Measurements from ENCODE around the gene TRPC1.

TRPC1 gene

GRCh38 chr3:142768338-142768737 lies 44.5 kb downstream of the TRPC1 start:
- Histone ChIP-seq H3K4me2 (ENCODE audit: insufficient read depth, low read length, poor library complexity, severe bottlenecking) (no peak overlapping the region), H3K27ac (replicated peaks; ENCODE audit: low read length) (no peak overlapping the region), H2BK5ac (ENCODE audit: low read length) (no peak overlapping the region), H3K9me3 (replicated peaks in 1 of 2; ENCODE audit: control insufficient read depth in 2 of 2, insufficient read depth in 1 of 2, low read depth in 1 of 2, low read length in 2 of 2) (peaks cover 0 to 38% of the 10 kb centered on the region in 2 donors), H4K8ac (ENCODE audit: low read depth, low read length) (no peak overlapping the region), H3K4ac (ENCODE audit: low read length) (no peak overlapping the region), H3K9ac (ENCODE audit: low read depth, low read length, poor library complexity) (no peak overlapping the region), H3K27me3 (ENCODE audit: control insufficient read depth in 3 of 3, insufficient read depth in 3 of 3, low read depth in 1 of 3, low read length in 3 of 3) (no peaks in the 10 kb centered on the region), H3K4me3 (ENCODE audit: low read length in 2 of 2) (no peak overlapping the region), H3K18ac (ENCODE audit: low read length) (no peak overlapping the region), H3K4me1 (ENCODE audit: control insufficient read depth in 2 of 2, insufficient read depth in 1 of 2, low read depth in 1 of 2, low read length in 2 of 2) (no peaks in the 10 kb centered on the region), H2BK15ac (ENCODE audit: low read length) (no peak overlapping the region), H2AFZ (ENCODE audit: low read length) (no peak overlapping the region), H2BK12ac (ENCODE audit: low read length) (no peak overlapping the region), H3K36me3 (replicated peaks in 1 of 2; ENCODE audit: control insufficient read depth in 2 of 2, insufficient read depth in 2 of 2, low read length in 2 of 2) (peaks cover 0 to 30% of the 10 kb centered on the region in 2 donors), H3K23ac (ENCODE audit: low read depth, low read length, poor library complexity) (no peak overlapping the region), H2AK5ac (ENCODE audit: low read depth, low read length) (no peak overlapping the region), H3K79me1 (ENCODE audit: low read depth, low read length) (no peaks in the 10 kb centered on the region), H2BK120ac (ENCODE audit: low read depth, low read length) (no peak overlapping the region), H3K14ac (ENCODE audit: low read length) (no peak overlapping the region), H4K91ac (ENCODE audit: low read depth, low read length, poor library complexity) (no peak overlapping the region)
- no peak for DNase-seq (ENCODE audit: low spot score)

- H3K9ac ChIP-seq (ENCODE audit: low read depth, low read length, poor library complexity) = no peak overlapping the region
- H3K79me1 ChIP-seq (ENCODE audit: low read depth, low read length) = no peaks in the 10 kb centered on the region
- H2BK5ac ChIP-seq (ENCODE audit: low read length) = no peak overlapping the region
Observed at GRCh38 chr3:142777927-142778326, 54.1 kb downstream of the TRPC1 start.

GRCh38 chr3:142778541-142778940 lies 54.7 kb downstream of the TRPC1 start:
- H2AK5ac ChIP-seq (ENCODE audit: low read depth, low read length) = no peak overlapping the region
- no peak overlapping the region for H2BK5ac ChIP-seq (ENCODE audit: low read length)
- WGBS, 2 donors (ENCODE audit: extremely low coverage in 2 of 2, insufficient read length in 2 of 2, insufficient replicate concordance in 1 of 2) = no CpG with 5 or more reads among the region's 2 CpGs

More at GRCh38 chr3:142777927-142778326, 54.1 kb downstream of the TRPC1 start:
- Histone ChIP-seq H2BK15ac (ENCODE audit: low read length) (no peak overlapping the region), H2BK120ac (ENCODE audit: low read depth, low read length) (no peak overlapping the region), H3K18ac (ENCODE audit: low read length) (no peak overlapping the region), H3K36me3 (replicated peaks in 1 of 2; ENCODE audit: control insufficient read depth in 2 of 2, insufficient read depth in 2 of 2, low read length in 2 of 2) (peaks cover 0 to 3% of the 10 kb centered on the region in 2 donors), H3K4me3 (ENCODE audit: low read length in 2 of 2) (no peak overlapping the region), H3K23ac (ENCODE audit: low read depth, low read length, poor library complexity) (no peak overlapping the region), H3K4me1 (ENCODE audit: control insufficient read depth in 2 of 2, insufficient read depth in 1 of 2, low read depth in 1 of 2, low read length in 2 of 2) (no peaks in the 10 kb centered on the region), H3K27me3 (ENCODE audit: control insufficient read depth in 3 of 3, insufficient read depth in 3 of 3, low read depth in 1 of 3, low read length in 3 of 3) (no peaks in the 10 kb centered on the region), H3K27ac (replicated peaks; ENCODE audit: low read length) (no peak overlapping the region), H4K8ac (ENCODE audit: low read depth, low read length) (no peak overlapping the region), H3K9me3 (replicated peaks in 1 of 2; ENCODE audit: control insufficient read depth in 2 of 2, insufficient read depth in 1 of 2, low read depth in 1 of 2, low read length in 2 of 2) (no peaks in the 10 kb centered on the region), H2BK12ac (ENCODE audit: low read length) (no peak overlapping the region), H2AFZ (ENCODE audit: low read length) (no peak overlapping the region), H4K91ac (ENCODE audit: low read depth, low read length, poor library complexity) (no peak overlapping the region), H3K4me2 (ENCODE audit: insufficient read depth, low read length, poor library complexity, severe bottlenecking) (no peak overlapping the region), H2AK5ac (ENCODE audit: low read depth, low read length) (no peak overlapping the region), H3K4ac (ENCODE audit: low read length) (no peak overlapping the region), H3K14ac (ENCODE audit: low read length) (no peak overlapping the region)
- no peak for DNase-seq (ENCODE audit: low spot score)

GRCh38 chr3:142779591-142779990 lies 55.8 kb downstream of the TRPC1 start:
- no peak overlapping the region for H2BK120ac ChIP-seq (ENCODE audit: low read depth, low read length)
- H3K4ac ChIP-seq (ENCODE audit: low read length) = no peak overlapping the region
- H3K27me3 ChIP-seq (ENCODE audit: control insufficient read depth in 3 of 3, insufficient read depth in 3 of 3, low read depth in 1 of 3, low read length in 3 of 3) = no peaks in the 10 kb centered on the region
- H2BK12ac ChIP-seq (ENCODE audit: low read length) = no peak overlapping the region
- no peak overlapping the region for H3K4me3 ChIP-seq (ENCODE audit: low read length in 2 of 2)
- peaks cover 0 to 4% of the 10 kb centered on the region in 2 donors for H3K36me3 ChIP-seq (replicated peaks in 1 of 2; ENCODE audit: control insufficient read depth in 2 of 2, insufficient read depth in 2 of 2, low read length in 2 of 2)
- no peak overlapping the region for H3K18ac ChIP-seq (ENCODE audit: low read length)
- no peaks in the 10 kb centered on the region for H3K9me3 ChIP-seq (replicated peaks in 1 of 2; ENCODE audit: control insufficient read depth in 2 of 2, insufficient read depth in 1 of 2, low read depth in 1 of 2, low read length in 2 of 2)
- no peak overlapping the region for H2BK15ac ChIP-seq (ENCODE audit: low read length)
- H4K8ac ChIP-seq (ENCODE audit: low read depth, low read length) = no peak overlapping the region
- H4K91ac ChIP-seq (ENCODE audit: low read depth, low read length, poor library complexity) = no peak overlapping the region
- no peak overlapping the region for H3K27ac ChIP-seq (replicated peaks; ENCODE audit: low read length)
- H2AK5ac ChIP-seq (ENCODE audit: low read depth, low read length) = no peak overlapping the region
- H3K79me1 ChIP-seq (ENCODE audit: low read depth, low read length) = no peaks in the 10 kb centered on the region
- H2BK5ac ChIP-seq (ENCODE audit: low read length) = no peak overlapping the region
- no peak overlapping the region for H3K23ac ChIP-seq (ENCODE audit: low read depth, low read length, poor library complexity)
- H2AFZ ChIP-seq (ENCODE audit: low read length) = no peak overlapping the region
- H3K9ac ChIP-seq (ENCODE audit: low read depth, low read length, poor library complexity) = no peak overlapping the region
- no peak for DNase-seq (ENCODE audit: low spot score)
- no peaks in the 10 kb centered on the region for H3K4me1 ChIP-seq (ENCODE audit: control insufficient read depth in 2 of 2, insufficient read depth in 1 of 2, low read depth in 1 of 2, low read length in 2 of 2)
- no peak overlapping the region for H3K14ac ChIP-seq (ENCODE audit: low read length)
- no peak overlapping the region for H3K4me2 ChIP-seq (ENCODE audit: insufficient read depth, low read length, poor library complexity, severe bottlenecking)

More at GRCh38 chr3:142778541-142778940, 54.7 kb downstream of the TRPC1 start:
- no peak overlapping the region for H3K27ac ChIP-seq (replicated peaks; ENCODE audit: low read length)
- no peak overlapping the region for H3K4me3 ChIP-seq (ENCODE audit: low read length in 2 of 2)
- no peak overlapping the region for H2BK120ac ChIP-seq (ENCODE audit: low read depth, low read length)
- no peaks in the 10 kb centered on the region for H3K27me3 ChIP-seq (ENCODE audit: control insufficient read depth in 3 of 3, insufficient read depth in 3 of 3, low read depth in 1 of 3, low read length in 3 of 3)
- no peak overlapping the region for H3K14ac ChIP-seq (ENCODE audit: low read length)
- H3K23ac ChIP-seq (ENCODE audit: low read depth, low read length, poor library complexity) = no peak overlapping the region
- H2AFZ ChIP-seq (ENCODE audit: low read length) = no peak overlapping the region
- no peak overlapping the region for H3K18ac ChIP-seq (ENCODE audit: low read length)
- H3K4me2 ChIP-seq (ENCODE audit: insufficient read depth, low read length, poor library complexity, severe bottlenecking) = no peak overlapping the region
- H3K9ac ChIP-seq (ENCODE audit: low read depth, low read length, poor library complexity) = no peak overlapping the region
- H3K4me1 ChIP-seq (ENCODE audit: control insufficient read depth in 2 of 2, insufficient read depth in 1 of 2, low read depth in 1 of 2, low read length in 2 of 2) = no peaks in the 10 kb centered on the region
- H3K79me1 ChIP-seq (ENCODE audit: low read depth, low read length) = no peaks in the 10 kb centered on the region
- H2BK15ac ChIP-seq (ENCODE audit: low read length) = no peak overlapping the region
- H3K9me3 ChIP-seq (replicated peaks in 1 of 2; ENCODE audit: control insufficient read depth in 2 of 2, insufficient read depth in 1 of 2, low read depth in 1 of 2, low read length in 2 of 2) = no peaks in the 10 kb centered on the region
- no peak overlapping the region for H2BK12ac ChIP-seq (ENCODE audit: low read length)
- no peak overlapping the region for H4K8ac ChIP-seq (ENCODE audit: low read depth, low read length)
- peaks cover 0 to 3% of the 10 kb centered on the region in 2 donors for H3K36me3 ChIP-seq (replicated peaks in 1 of 2; ENCODE audit: control insufficient read depth in 2 of 2, insufficient read depth in 2 of 2, low read length in 2 of 2)
- no peak for DNase-seq (ENCODE audit: low spot score)
- H3K4ac ChIP-seq (ENCODE audit: low read length) = no peak overlapping the region
- no peak overlapping the region for H4K91ac ChIP-seq (ENCODE audit: low read depth, low read length, poor library complexity)
